Keratinocyte (primary cell): ENCODE measurements around the gene RBM44.

Source experiments
- CTCF ChIP-seq, 3 experiments: IDR thresholded peaks in 1 of 3; conservative IDR thresholded peaks in 1 of 3; optimal IDR thresholded peaks in 1 of 3; 2 replicates in 2 of 3; 3 replicates in 1 of 3; pipeline versions ENCODE3 to v1.5.1; 2011; ENCODE audit warnings: low read length in 3 of 3, mild to moderate bottlenecking in 3 of 3, moderate library complexity in 2 of 3, control low read depth in 1 of 3, inconsistent platforms in 1 of 3; ENCODE audit not compliant: insufficient read depth in 2 of 3; ENCODE audit errors: extremely low read depth in 1 of 3
- EZH2 ChIP-seq: IDR thresholded peaks from one replicate; pipeline ENCODE4 v1.6.1; 2012; ENCODE audit warnings: inconsistent platforms, mild to moderate bottlenecking, low read length, moderate library complexity

- TF ChIP-seq CTCF (optimal IDR thresholded peaks at IDR 0.05 in 1 of 3, IDR thresholded peaks at IDR 0.05 in 1 of 3, conservative IDR thresholded peaks at IDR 0.05 in 1 of 3; ENCODE audit: extremely low read depth in 1 of 3, insufficient read depth in 2 of 3, low read length in 3 of 3) (no peak), EZH2 (no peak)
These were observed 41.0 kb upstream of the RBM44 start for GRCh38 chr2:237757616-237758015.
